HG03378 (cell line): ENCODE data around the gene DHX57.
"Not testable (repeated sequence)": the region's sequence is repeated elsewhere in the genome, so short reads cannot be mapped to it uniquely, and the experiment has no call there.

ENCODE experiments used
- ATAC-seq: cut with Tn5 transposase; IDR thresholded peaks from one replicate; pipeline ENCODE4 v1.9.1; 2021; ENCODE audit warnings: mild to moderate bottlenecking, moderate library complexity; ENCODE audit not compliant: unreplicated experiment

DHX57 gene

GRCh38 chr2:38806015-38806732 lies 69.6 kb downstream of the DHX57 start:
- ATAC-seq, result no peak

GRCh38 chr2:38797953-38798352 lies 77.8 kb downstream of the DHX57 start:
- ATAC-seq, result no peak

GRCh38 chr2:38797250-38797676 lies 78.5 kb downstream of the DHX57 start:
- ATAC-seq, result no peak

GRCh38 chr2:38795016-38795415 lies 80.7 kb downstream of the DHX57 start:
- ATAC-seq, result not testable (repeated sequence)

- ATAC-seq, result no peak
Measured at GRCh38 chr2:38794235-38794946, 81.3 kb downstream of the DHX57 start.

- no peak for ATAC-seq
Measured at GRCh38 chr2:38793511-38793910, 82.2 kb downstream of the DHX57 start.

- ATAC-seq, result no peak
Measured at GRCh38 chr2:38792751-38793150, 83.0 kb downstream of the DHX57 start.

GRCh38 chr2:38792321-38792720 lies 83.4 kb downstream of the DHX57 start:
- not testable (repeated sequence) for ATAC-seq

- ATAC-seq, result no peak
Measured at GRCh38 chr2:38791744-38792143, 84.0 kb downstream of the DHX57 start.

GRCh38 chr2:38789691-38790090 lies 86.0 kb downstream of the DHX57 start:
- no peak for ATAC-seq

- ATAC-seq, result no peak
Measured at GRCh38 chr2:38788306-38788705, 87.4 kb downstream of the DHX57 start.

- no peak for ATAC-seq
Measured at GRCh38 chr2:38783586-38783985, 92.1 kb downstream of the DHX57 start.

GRCh38 chr2:38778687-38779082 lies 97.0 kb downstream of the DHX57 start:
- no peak for ATAC-seq

- no peak for ATAC-seq
Measured at GRCh38 chr2:38776531-38776930, 99.2 kb downstream of the DHX57 start.

- ATAC-seq, result no peak
Measured at GRCh38 chr2:38775921-38776225, 99.9 kb downstream of the DHX57 start.

- ATAC-seq, result no peak
Measured at GRCh38 chr2:38775097-38775920, 100.4 kb downstream of the DHX57 start.

- no peak for ATAC-seq
Measured at GRCh38 chr2:38771632-38772031, 104.1 kb downstream of the DHX57 start.

GRCh38 chr2:38765551-38765950 lies 110.2 kb downstream of the DHX57 start:
- no peak for ATAC-seq

- ATAC-seq, result no peak
Measured at GRCh38 chr2:38765149-38765548, 110.6 kb downstream of the DHX57 start.

- ATAC-seq, result no peak
Measured at GRCh38 chr2:38763728-38764127, 112.0 kb downstream of the DHX57 start.

GRCh38 chr2:38763228-38763627 lies 112.5 kb downstream of the DHX57 start:
- ATAC-seq, result no peak

- not testable (repeated sequence) for ATAC-seq
Measured at GRCh38 chr2:38755891-38756290, 119.8 kb downstream of the DHX57 start.
